ENCODE measurements around the gene SLC44A5.
"Not testable (repeated sequence)": the region's sequence is repeated elsewhere in the genome, so short reads cannot be mapped to it uniquely, and the experiment has no call there.

Gene SLC44A5

GRCh38 chr1:75265792-75266191 is 345.1 kb downstream of the SLC44A5 start:
- no peak for FAIRE-seq

DNA sequence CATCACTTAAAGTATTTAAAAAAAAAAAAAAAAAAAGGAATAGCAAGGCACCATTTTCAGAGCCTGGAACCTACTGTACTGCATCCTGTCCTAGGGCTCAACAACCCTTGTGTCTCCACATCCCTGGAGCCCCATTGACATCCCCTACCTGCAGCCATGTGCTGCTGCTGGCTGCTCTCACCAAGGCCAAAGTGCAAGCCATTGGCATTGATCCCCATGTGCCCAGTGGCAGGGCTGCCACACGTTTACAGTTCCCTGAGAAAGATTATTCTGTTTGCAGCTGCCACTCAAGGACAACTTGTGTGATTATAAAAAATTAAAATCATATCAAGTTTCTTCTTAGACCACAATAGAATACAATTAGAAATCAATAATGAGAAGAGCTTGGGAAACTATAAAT is 346.8 kb downstream of the SLC44A5 start:
- no peak for FAIRE-seq

GRCh38 chr1:75263616-75264015 is 347.3 kb downstream of the SLC44A5 start:
- not testable (repeated sequence) for FAIRE-seq

GRCh38 chr1:75261946-75262345 is 349.0 kb downstream of the SLC44A5 start:
- FAIRE-seq: not testable (repeated sequence)

GRCh38 chr1:75258351-75258750 is 352.6 kb downstream of the SLC44A5 start:
- no peak for FAIRE-seq

DNA sequence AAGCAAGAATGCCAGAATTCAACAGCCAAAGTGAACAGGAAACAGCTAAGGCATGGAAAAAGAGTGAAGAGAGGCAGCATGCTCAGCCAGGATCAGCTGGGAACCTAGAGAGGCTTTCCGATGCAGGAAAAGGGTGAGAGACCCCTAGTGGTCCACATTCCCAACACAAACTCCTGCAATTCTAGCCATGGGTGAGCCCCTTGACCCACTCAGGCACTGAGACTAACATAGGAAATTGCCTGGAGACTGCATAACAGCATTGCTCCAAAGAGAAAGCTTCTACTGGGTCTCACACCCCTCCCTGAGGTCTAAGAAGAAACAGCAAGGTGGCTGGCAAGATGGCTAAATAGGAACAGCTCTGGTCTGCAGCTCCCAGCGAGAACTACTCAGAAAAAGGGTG is 353.5 kb downstream of the SLC44A5 start:
- no peak for FAIRE-seq

- not testable (repeated sequence) for FAIRE-seq
These were observed 360.8 kb downstream of the SLC44A5 start for GRCh38 chr1:75250114-75250513.

GRCh38 chr1:75245239-75245638 is 365.7 kb downstream of the SLC44A5 start:
- FAIRE-seq: no peak

GRCh38 chr1:75243124-75243523 is 367.8 kb downstream of the SLC44A5 start:
- no peak for FAIRE-seq

DNA sequence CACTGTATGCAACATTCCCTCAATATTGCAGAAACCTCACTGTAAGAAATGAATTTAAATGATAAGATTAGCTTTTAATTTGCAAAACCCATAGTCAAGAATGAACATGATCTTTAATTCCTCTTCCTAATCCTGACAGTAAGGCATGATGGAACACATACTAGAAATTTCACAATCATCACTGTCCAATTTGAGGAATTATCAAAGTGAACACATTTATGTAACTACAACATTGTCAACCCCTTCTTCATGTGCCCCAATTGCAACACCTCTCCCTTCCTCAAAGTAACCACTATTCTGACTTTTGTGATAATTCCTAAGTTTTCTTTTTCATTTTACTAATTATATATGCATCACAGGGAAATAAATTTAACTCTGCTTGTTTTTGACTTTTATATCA is 373.6 kb downstream of the SLC44A5 start:
- FAIRE-seq: no peak

- no peak for FAIRE-seq
These were observed 376.4 kb downstream of the SLC44A5 start for GRCh38 chr1:75234562-75234961.

DNA sequence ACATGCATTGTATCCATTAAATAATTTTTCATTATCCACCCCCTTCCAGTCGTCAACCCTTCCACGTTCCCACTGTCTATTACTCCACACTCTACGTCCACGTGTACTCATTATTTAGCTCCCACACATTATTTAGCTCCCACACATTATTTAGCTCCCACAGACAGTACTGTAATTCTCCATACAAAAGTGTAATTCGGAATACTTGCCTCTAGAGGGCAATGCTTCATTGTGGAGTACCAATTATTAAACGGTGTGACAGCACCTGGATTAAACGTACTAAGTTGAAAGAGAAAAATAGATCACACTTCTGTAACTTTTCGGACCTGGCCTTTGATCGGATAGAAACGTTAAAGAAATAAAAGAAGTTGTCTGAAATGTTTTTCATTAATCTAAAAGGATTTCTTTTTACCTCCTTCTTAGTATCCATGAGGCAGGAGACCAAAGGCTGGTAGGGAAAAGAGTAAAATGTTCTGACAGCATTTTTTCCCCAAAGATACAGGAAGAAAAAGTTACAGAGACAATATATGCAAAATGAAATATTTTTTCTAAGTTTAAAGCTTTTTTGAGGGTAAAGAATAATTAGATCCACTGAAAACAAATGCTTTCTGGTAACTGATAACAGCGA is 377.5 kb downstream of the SLC44A5 start:
- FAIRE-seq: no peak

- no peak for FAIRE-seq
These were observed 390.8 kb downstream of the SLC44A5 start for GRCh38 chr1:75220072-75220471.

- FAIRE-seq: no peak
These were observed 396.9 kb downstream of the SLC44A5 start for GRCh38 chr1:75214017-75214416.

GRCh38 chr1:75211648-75212047 is 399.3 kb downstream of the SLC44A5 start:
- FAIRE-seq: no peak

- no peak for FAIRE-seq
These were observed 402.1 kb downstream of the SLC44A5 start for GRCh38 chr1:75208862-75209261.

- FAIRE-seq: no peak
These were observed 407.3 kb downstream of the SLC44A5 start for GRCh38 chr1:75203415-75204277.

DNA sequence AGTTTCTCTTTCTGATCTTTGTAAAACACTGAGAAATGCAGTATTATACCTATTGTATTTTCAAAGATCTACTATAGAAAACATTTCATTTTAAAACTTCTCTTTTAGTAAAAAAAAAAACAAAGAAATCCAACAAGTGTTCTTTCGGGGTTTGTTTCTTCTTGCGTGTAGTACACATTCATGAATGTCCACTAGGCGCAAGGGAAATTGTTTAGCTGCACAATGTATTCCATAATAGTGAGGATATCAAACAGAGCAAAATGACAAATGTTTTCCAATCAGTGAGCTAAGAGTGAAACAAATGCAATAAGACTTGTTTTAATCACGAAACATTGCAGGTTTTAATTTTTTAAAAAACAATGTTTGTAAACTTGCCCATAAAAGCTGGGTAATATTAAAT is 408.2 kb downstream of the SLC44A5 start:
- no peak for FAIRE-seq

DNA sequence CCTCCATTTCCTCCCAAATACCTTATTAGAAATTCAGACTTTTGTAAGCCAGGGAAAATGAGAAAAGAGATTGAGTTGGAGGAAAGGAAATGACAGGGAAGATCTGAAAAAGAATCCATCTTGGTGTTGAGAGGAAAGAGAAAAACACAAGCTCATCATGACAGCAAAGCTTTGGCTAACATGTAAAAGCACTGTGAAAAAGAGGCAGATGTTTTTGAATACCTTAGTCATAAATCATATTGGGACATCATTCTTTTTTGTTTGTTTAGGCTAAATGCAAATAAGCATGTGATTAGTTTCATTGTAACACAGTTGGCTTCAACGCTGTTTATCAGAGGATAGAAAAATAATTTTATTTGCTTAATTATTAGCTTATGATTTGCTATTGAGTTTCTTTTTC is 412.2 kb downstream of the SLC44A5 start:
- FAIRE-seq: no peak

GRCh38 chr1:75198163-75198562 is 412.8 kb downstream of the SLC44A5 start:
- no peak for FAIRE-seq

- no peak for FAIRE-seq
These were observed 422.0 kb downstream of the SLC44A5 start for GRCh38 chr1:75188892-75189291.

DNA sequence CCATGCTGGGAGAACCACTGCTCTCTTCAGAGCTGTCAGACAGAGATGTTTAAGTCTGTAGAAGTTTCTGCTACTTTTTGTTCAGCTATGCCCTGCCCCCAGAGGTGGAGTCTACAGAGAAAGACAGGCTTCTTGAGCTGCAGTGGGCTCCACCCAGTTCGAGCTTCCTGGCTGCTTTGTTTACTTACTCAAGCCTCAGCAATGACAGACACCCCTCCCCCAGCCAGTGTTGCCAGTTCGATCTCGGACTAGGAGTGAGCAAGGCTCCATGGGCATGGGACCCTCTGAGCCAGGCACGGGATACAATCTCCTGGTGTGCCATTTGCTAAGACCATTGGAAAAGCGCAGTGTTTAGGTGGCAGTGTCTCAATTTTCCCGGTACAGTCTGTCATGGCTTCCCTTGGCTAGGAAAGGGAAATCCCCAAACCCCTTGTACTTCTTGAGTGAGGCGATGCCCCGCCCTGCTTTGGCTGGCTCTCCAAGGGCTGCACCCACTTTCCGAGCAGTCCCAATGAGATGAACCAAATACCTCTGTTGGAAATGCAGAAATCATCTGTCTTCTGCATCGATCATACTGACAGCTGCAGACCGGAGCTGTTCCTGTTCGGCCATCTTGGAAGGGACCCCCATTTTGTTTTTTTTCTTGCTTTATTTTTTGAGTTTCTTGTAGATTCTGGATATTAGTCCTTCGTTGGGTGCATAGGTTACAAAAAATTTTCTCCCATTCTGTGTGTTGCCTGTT is 429.5 kb downstream of the SLC44A5 start:
- not testable (repeated sequence) for FAIRE-seq

DNA sequence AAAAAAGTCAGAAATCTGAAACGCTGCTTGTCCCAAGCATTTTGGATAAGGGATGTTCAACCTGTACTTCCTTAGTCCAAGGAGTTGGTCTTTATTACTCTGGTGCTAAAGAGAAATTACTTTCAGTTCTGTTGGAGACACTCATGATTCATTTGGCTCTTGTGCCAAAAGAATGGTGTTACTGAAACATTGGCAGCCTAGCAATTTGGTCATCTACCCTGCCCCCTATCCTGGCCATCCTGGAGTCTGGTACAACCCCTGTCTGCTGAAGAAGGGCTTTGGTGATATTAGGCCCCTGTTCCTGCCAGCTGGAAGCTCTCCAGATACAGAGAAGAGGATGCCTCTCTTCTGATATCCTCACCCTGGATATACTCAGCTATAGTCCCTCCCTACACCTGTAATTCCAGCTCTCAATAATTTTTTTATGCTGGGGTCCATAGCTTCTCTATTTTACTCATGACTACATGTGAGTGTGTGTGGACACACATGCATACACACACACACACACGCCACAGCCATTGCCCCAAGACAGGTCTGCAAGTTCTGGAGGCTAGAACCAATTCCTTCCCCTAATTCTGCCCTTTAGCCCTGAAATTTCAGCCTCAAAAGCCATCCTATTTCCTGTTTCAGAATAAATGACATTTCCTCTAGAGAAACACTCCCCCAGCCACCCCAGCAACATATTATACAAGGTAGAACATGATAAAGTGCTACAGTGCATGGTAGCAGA is 436.7 kb downstream of the SLC44A5 start:
- no peak for FAIRE-seq
